ENCODE measurements around the gene NRDC. TPM values are rescaled to one million over a fixed set of nuclear protein-coding genes. Genes with fewer than 3 reads are reported as not detected.

NRDC gene
- total and polyA plus RNA-seq, 4 experiments from 2014 or later = 77.7 to 137 (median 117) TPM

GRCh38 chr1:51776408-51776807, 102.1 kb downstream of the NRDC start:
- H3K36me3 Mint-ChIP-seq = peaks cover 39 to 63% of the 10 kb centered on the region in 2 donors
- H3K27ac ChIP-seq (ENCODE audit: low read depth, low read length) = no peak overlapping the region

DNA sequence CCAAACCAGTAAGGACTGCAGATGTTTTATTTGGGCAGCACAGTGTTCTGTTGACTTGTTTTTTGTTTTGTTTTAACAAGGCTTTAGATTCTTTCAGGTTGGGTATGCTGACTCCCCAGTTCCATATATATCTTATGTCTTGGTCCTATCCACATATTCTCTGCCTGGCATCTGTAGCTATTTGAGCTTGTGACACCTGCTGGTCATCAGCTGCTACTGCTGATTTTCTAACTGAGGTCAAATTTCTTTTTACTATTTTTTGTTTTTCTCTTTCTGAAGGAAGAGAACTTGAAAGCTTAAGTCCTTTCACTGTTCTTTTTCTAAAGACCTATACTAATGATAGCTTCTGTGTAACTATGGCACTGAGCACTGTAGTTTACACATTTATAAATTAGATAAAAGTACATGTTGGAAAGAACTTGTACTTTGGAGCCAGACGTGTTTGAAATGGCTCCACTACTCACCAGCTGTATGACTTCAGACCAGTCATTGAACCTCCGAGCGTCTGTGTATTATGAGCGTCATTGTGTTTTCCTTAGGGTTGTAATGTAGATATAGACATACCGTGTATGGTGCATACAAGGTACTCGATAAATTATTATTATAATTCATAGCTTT, 109.4 kb downstream of the NRDC start:
- peaks cover 5 to 18% (median 7%) of the 10 kb centered on the region in 4 donors for H3K4me1 Mint-ChIP-seq
- H3K4me1 ChIP-seq (ENCODE audit: insufficient read depth, low read length) = no peaks in the 10 kb centered on the region
- ChIA-PET CTCF (ENCODE audit: partially characterized antibody) (interaction anchor here (0.7 to 3.1 kb wide), 24 partner anchors 9 to 429 kb away, joined by 3 to 21 read pairs (median 4); partner anchors contain the start of gene OSBPL9), POLR2A (ENCODE audit: partially characterized antibody) (interaction anchor here (2.0 kb wide), 1 partner anchor 16 kb away, joined by 6 read pairs; no protein-coding TSS in a partner anchor)
- DNase-seq = peak in 4 of 5 donors; percentile 28 to 40 (median 36)
- intact Hi-C loops (cut with micrococcal nuclease) = loop anchor here (1.0 to 5.0 kb wide), 3 partner anchors 42 to 200 kb away; partner anchors contain the start of gene OSBPL9
- H3K9me3 Mint-ChIP-seq = no peaks in the 10 kb centered on the region
- H3K9me3 ChIP-seq (ENCODE audit: control insufficient read depth in 1 of 2, low read length in 2 of 2) = no peaks in the 10 kb centered on the region
- no peaks in the 10 kb centered on the region for H3K27me3 ChIP-seq (ENCODE audit: insufficient read depth, low read length)
- H3K36me3 ChIP-seq (ENCODE audit: insufficient read depth, low read length) = peaks cover 29% of the 10 kb centered on the region
- H3K27ac Mint-ChIP-seq = peak overlapping the region in 4 of 7 donors; percentile 32 to 72 (median 56)
- H3K36me3 Mint-ChIP-seq = peaks cover 46 to 56% of the 10 kb centered on the region in 2 donors
- no peaks in the 10 kb centered on the region for H3K27me3 Mint-ChIP-seq
- H3K4me3 Mint-ChIP-seq = no peak overlapping the region
- no peak overlapping the region for H3K27ac ChIP-seq (ENCODE audit: low read depth, low read length)
- H3K4me3 ChIP-seq (ENCODE audit: low read length in 2 of 2) = no peak overlapping the region

More at GRCh38 chr1:51776408-51776807, 102.1 kb downstream of the NRDC start:
- H3K4me1 ChIP-seq (ENCODE audit: insufficient read depth, low read length) = no peaks in the 10 kb centered on the region
- H3K27ac Mint-ChIP-seq = peak overlapping the region in 2 of 7 donors; percentile 3 to 25
- ChIA-PET CTCF (ENCODE audit: partially characterized antibody) (interaction anchor here (2.0 kb wide), 1 partner anchor 10 kb away, joined by 4 read pairs; no protein-coding TSS in a partner anchor), POLR2A (ENCODE audit: partially characterized antibody) (no interaction called here)
- peaks cover 0 to 8% (median 2%) of the 10 kb centered on the region in 4 donors for H3K4me1 Mint-ChIP-seq
- no peaks in the 10 kb centered on the region for H3K27me3 Mint-ChIP-seq
- no peak overlapping the region for H3K4me3 Mint-ChIP-seq
- H3K9me3 ChIP-seq (ENCODE audit: control insufficient read depth in 1 of 2, low read length in 2 of 2) = no peaks in the 10 kb centered on the region
- H3K27me3 ChIP-seq (ENCODE audit: insufficient read depth, low read length) = no peaks in the 10 kb centered on the region
- H3K4me3 ChIP-seq (ENCODE audit: low read length in 2 of 2) = no peak overlapping the region
- intact Hi-C loops (cut with micrococcal nuclease) = no loop called here
- no peaks in the 10 kb centered on the region for H3K9me3 Mint-ChIP-seq
- peaks cover 23% of the 10 kb centered on the region for H3K36me3 ChIP-seq (ENCODE audit: insufficient read depth, low read length)
- no peak for DNase-seq

DNA sequence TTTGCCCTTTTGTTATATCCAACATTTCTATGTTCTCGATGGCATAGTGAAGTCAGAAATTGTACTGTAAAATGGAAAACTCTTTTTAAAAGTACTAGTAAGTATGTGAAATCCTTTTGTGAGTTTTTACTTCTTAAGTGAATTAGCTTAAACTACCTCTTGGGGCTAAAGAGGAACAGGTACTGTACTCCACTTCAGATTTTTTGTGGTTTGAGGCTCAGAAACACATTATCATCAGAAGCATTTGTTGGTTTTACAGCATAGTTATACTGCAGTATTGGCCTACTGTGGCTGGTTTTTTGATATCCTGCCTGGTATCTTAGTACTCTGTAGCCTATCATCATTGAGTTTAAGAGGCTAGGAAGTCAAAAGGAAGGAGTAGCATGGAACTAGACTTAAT, 117.2 kb downstream of the NRDC start:
- peak overlapping the region in 1 of 7 donors; percentile 75 for H3K27ac Mint-ChIP-seq
- H3K4me1 Mint-ChIP-seq = peaks cover 5 to 10% (median 6%) of the 10 kb centered on the region in 4 donors
- Histone ChIP-seq H3K27ac (ENCODE audit: low read depth, low read length) (no peak overlapping the region), H3K9me3 (ENCODE audit: control insufficient read depth in 1 of 2, low read length in 2 of 2) (no peaks in the 10 kb centered on the region), H3K36me3 (ENCODE audit: insufficient read depth, low read length) (peaks cover 12% of the 10 kb centered on the region), H3K4me1 (ENCODE audit: insufficient read depth, low read length) (no peaks in the 10 kb centered on the region), H3K4me3 (ENCODE audit: low read length in 2 of 2) (no peak overlapping the region), H3K27me3 (ENCODE audit: insufficient read depth, low read length) (no peaks in the 10 kb centered on the region)
- intact Hi-C loops (cut with micrococcal nuclease) = no loop called here
- POLR2A ChIA-PET (ENCODE audit: partially characterized antibody) = no interaction called here
- peaks cover 29 to 41% of the 10 kb centered on the region in 2 donors for H3K36me3 Mint-ChIP-seq
- CTCF ChIA-PET (ENCODE audit: partially characterized antibody) = interaction anchor here (1.5 kb wide), 1 partner anchor 13 kb away, joined by 3 read pairs; no protein-coding TSS in a partner anchor
- no peaks in the 10 kb centered on the region for H3K27me3 Mint-ChIP-seq
- no peak for DNase-seq
- no peak overlapping the region for H3K4me3 Mint-ChIP-seq
- H3K9me3 Mint-ChIP-seq = no peaks in the 10 kb centered on the region

DNA sequence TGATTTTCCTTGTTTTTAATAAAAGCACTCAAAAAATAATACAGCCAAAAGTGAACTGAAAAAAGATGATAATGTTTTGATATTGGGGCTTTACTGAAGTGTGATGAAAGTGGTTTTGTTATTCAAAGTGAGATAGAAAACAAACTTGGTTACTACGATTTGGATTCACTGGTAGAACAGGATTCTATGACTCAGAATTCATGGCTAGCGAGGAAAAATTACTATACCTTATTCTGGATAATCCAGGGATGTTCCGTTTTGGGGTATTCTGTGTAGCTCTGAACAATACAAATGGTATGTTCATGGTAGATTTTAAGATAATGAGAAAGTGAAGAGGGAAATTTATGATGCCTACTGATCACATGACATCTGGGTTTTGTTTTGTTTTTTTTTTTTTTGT, 117.7 kb downstream of the NRDC start:
- POLR2A ChIA-PET (ENCODE audit: partially characterized antibody) = no interaction called here
- Mint-ChIP-seq H3K36me3 (peaks cover 26 to 39% of the 10 kb centered on the region in 2 donors), H3K9me3 (no peaks in the 10 kb centered on the region), H3K4me1 (peaks cover 5 to 11% (median 6%) of the 10 kb centered on the region in 4 donors), H3K4me3 (no peak overlapping the region), H3K27me3 (no peaks in the 10 kb centered on the region), H3K27ac (peak overlapping the region in 4 of 7 donors; percentile 9 to 81 (median 72))
- no peaks in the 10 kb centered on the region for H3K4me1 ChIP-seq (ENCODE audit: insufficient read depth, low read length)
- H3K27ac ChIP-seq (ENCODE audit: low read depth, low read length) = no peak overlapping the region
- H3K36me3 ChIP-seq (ENCODE audit: insufficient read depth, low read length) = peaks cover 7% of the 10 kb centered on the region
- no peak for DNase-seq
- intact Hi-C loops (cut with micrococcal nuclease) = no loop called here
- H3K27me3 ChIP-seq (ENCODE audit: insufficient read depth, low read length) = no peaks in the 10 kb centered on the region
- CTCF ChIA-PET (ENCODE audit: partially characterized antibody) = interaction anchor here (1.2 to 1.5 kb wide), 2 partner anchors 8 to 13 kb away, joined by 3 read pairs; no protein-coding TSS in a partner anchor
- H3K9me3 ChIP-seq (ENCODE audit: control insufficient read depth in 1 of 2, low read length in 2 of 2) = no peaks in the 10 kb centered on the region
- H3K4me3 ChIP-seq (ENCODE audit: low read length in 2 of 2) = no peak overlapping the region

- intact Hi-C loops (cut with micrococcal nuclease) = no loop called here
- Histone ChIP-seq H3K4me1 (ENCODE audit: insufficient read depth, low read length) (no peaks in the 10 kb centered on the region), H3K9me3 (ENCODE audit: control insufficient read depth in 1 of 2, low read length in 2 of 2) (no peaks in the 10 kb centered on the region), H3K4me3 (ENCODE audit: low read length in 2 of 2) (no peak overlapping the region), H3K27me3 (ENCODE audit: insufficient read depth, low read length) (no peaks in the 10 kb centered on the region), H3K27ac (ENCODE audit: low read depth, low read length) (no peak overlapping the region), H3K36me3 (ENCODE audit: insufficient read depth, low read length) (no peaks in the 10 kb centered on the region)
- ChIA-PET POLR2A (ENCODE audit: partially characterized antibody) (no interaction called here), CTCF (ENCODE audit: partially characterized antibody) (interaction anchor here (2.1 kb wide), 1 partner anchor 10 kb away, joined by 5 read pairs; no protein-coding TSS in a partner anchor)
- Mint-ChIP-seq H3K27me3 (no peaks in the 10 kb centered on the region), H3K36me3 (peaks cover 32 to 42% of the 10 kb centered on the region in 2 donors), H3K4me1 (peaks cover 5 to 23% (median 8%) of the 10 kb centered on the region in 4 donors), H3K9me3 (no peaks in the 10 kb centered on the region), H3K27ac (no peak overlapping the region), H3K4me3 (no peak overlapping the region)
- no peak for DNase-seq
These were observed 120.2 kb downstream of the NRDC start for GRCh38 chr1:51758310-51758709.

DNA sequence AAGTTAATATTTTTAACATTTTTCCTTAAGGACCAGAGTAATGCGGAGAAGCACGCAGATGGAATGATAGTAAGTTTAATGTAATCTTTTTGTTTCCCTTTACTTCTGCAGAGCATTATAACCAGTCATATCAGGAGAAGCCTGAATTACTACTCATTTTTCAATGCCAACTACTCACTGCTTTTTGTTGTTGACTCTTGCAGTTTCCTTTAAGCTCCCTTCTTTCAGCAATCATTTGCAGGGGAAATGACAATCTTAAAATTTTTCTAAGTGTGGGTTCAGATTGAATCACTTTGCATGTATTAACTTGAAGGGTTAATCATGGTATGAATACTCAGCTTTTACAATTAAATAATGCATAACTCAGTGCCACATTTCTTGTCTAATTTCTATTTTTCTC, 122.2 kb downstream of the NRDC start:
- Mint-ChIP-seq H3K9me3 (peaks cover 0 to 4% (median 0%) of the 10 kb centered on the region in 8 donors), H3K36me3 (peaks cover 42 to 49% of the 10 kb centered on the region in 2 donors), H3K4me3 (no peak overlapping the region), H3K4me1 (peaks cover 5 to 23% (median 6%) of the 10 kb centered on the region in 4 donors), H3K27me3 (no peaks in the 10 kb centered on the region), H3K27ac (no peak overlapping the region)
- no peak overlapping the region for H3K27ac ChIP-seq (ENCODE audit: low read depth, low read length)
- ChIA-PET POLR2A (ENCODE audit: partially characterized antibody) (no interaction called here), CTCF (ENCODE audit: partially characterized antibody) (interaction anchor here (0.9 kb wide), 1 partner anchor 13 kb away, joined by 4 read pairs; no protein-coding TSS in a partner anchor)
- H3K27me3 ChIP-seq (ENCODE audit: insufficient read depth, low read length) = no peaks in the 10 kb centered on the region
- intact Hi-C loops (cut with micrococcal nuclease) = no loop called here
- no peaks in the 10 kb centered on the region for H3K9me3 ChIP-seq (ENCODE audit: control insufficient read depth in 1 of 2, low read length in 2 of 2)
- H3K4me3 ChIP-seq (ENCODE audit: low read length in 2 of 2) = no peak overlapping the region
- no peaks in the 10 kb centered on the region for H3K4me1 ChIP-seq (ENCODE audit: insufficient read depth, low read length)
- H3K36me3 ChIP-seq (ENCODE audit: insufficient read depth, low read length) = peaks cover 10% of the 10 kb centered on the region
- no peak for DNase-seq

- H3K9me3 ChIP-seq (ENCODE audit: control insufficient read depth in 1 of 2, low read length in 2 of 2) = no peaks in the 10 kb centered on the region
- H3K4me3 ChIP-seq (ENCODE audit: low read length in 2 of 2) = no peak overlapping the region
- no peaks in the 10 kb centered on the region for H3K27me3 ChIP-seq (ENCODE audit: insufficient read depth, low read length)
- Mint-ChIP-seq H3K27me3 (no peaks in the 10 kb centered on the region), H3K9me3 (peaks cover 0 to 4% (median 0%) of the 10 kb centered on the region in 8 donors), H3K36me3 (peaks cover 44 to 50% of the 10 kb centered on the region in 2 donors), H3K4me3 (no peak overlapping the region), H3K27ac (no peak overlapping the region), H3K4me1 (peaks cover 3 to 23% (median 4%) of the 10 kb centered on the region in 4 donors)
- no peak for DNase-seq
- intact Hi-C loops (cut with micrococcal nuclease) = no loop called here
- peaks cover 10% of the 10 kb centered on the region for H3K36me3 ChIP-seq (ENCODE audit: insufficient read depth, low read length)
- ChIA-PET CTCF (ENCODE audit: partially characterized antibody) (interaction anchor here (1.0 kb wide), 1 partner anchor 14 kb away, joined by 4 read pairs; no protein-coding TSS in a partner anchor), POLR2A (ENCODE audit: partially characterized antibody) (no interaction called here)
- no peaks in the 10 kb centered on the region for H3K4me1 ChIP-seq (ENCODE audit: insufficient read depth, low read length)
- no peak overlapping the region for H3K27ac ChIP-seq (ENCODE audit: low read depth, low read length)
These were observed 123.1 kb downstream of the NRDC start for GRCh38 chr1:51755437-51755836.

Measured in CD4-positive, alpha-beta memory T cell (primary cell).